Activated CD4-positive, alpha-beta T cell treated with anti-CD3 and anti-CD28 coated beads, Interleukin-2, amount 10 ng/mL, durations not matched to agents 24 days and 14 days (primary cell): ENCODE data around the gene ADRB2. TPM values are rescaled to one million over a fixed set of nuclear protein-coding genes. Genes with fewer than 3 reads are reported as not detected.
"Not testable (repeated sequence)": the region's sequence is repeated elsewhere in the genome, so short reads cannot be mapped to it uniquely, and the experiment has no call there.

Experiments
- DNase-seq: peaks from one replicate; pipeline ENCODE4 v3.0.0; 2022
- H3K27ac Mint-ChIP-seq: one replicate; pipeline ENCODE4 v1.8.0; 2022; ENCODE audit warnings: mild to moderate bottlenecking, mixed read lengths
- H3K27me3 Mint-ChIP-seq: one replicate; pipeline ENCODE4 v1.8.0; 2022; ENCODE audit warnings: mixed read lengths
- H3K36me3 Mint-ChIP-seq: one replicate; pipeline ENCODE4 v1.8.0; 2022; ENCODE audit warnings: low read depth, mild to moderate bottlenecking, mixed read lengths
- H3K4me1 Mint-ChIP-seq: one replicate; pipeline ENCODE4 v1.8.0; 2021; ENCODE audit warnings: mixed read lengths
- H3K4me3 Mint-ChIP-seq: one replicate; pipeline ENCODE4 v1.8.0; 2022; ENCODE audit warnings: mild to moderate bottlenecking, moderate library complexity, mixed read lengths
- H3K9me3 Mint-ChIP-seq: one replicate; pipeline ENCODE4 v1.8.0; 2021; ENCODE audit warnings: mixed read lengths
- intact Hi-C: fragments of 100-400 bp; cut with micrococcal nuclease; formaldehyde crosslinking; loops from one replicate; pipeline ENCODE4 v1.15.1; 2023
- total RNA-seq: library from RNA; stranded (reverse); gene quantifications from 2 replicates; pipeline ENCODE4 v1.2.3, GENCODE V29; 2022

The ADRB2 gene
- total RNA-seq, 1 donor from 2014 or later: 0.37 TPM

DNA sequence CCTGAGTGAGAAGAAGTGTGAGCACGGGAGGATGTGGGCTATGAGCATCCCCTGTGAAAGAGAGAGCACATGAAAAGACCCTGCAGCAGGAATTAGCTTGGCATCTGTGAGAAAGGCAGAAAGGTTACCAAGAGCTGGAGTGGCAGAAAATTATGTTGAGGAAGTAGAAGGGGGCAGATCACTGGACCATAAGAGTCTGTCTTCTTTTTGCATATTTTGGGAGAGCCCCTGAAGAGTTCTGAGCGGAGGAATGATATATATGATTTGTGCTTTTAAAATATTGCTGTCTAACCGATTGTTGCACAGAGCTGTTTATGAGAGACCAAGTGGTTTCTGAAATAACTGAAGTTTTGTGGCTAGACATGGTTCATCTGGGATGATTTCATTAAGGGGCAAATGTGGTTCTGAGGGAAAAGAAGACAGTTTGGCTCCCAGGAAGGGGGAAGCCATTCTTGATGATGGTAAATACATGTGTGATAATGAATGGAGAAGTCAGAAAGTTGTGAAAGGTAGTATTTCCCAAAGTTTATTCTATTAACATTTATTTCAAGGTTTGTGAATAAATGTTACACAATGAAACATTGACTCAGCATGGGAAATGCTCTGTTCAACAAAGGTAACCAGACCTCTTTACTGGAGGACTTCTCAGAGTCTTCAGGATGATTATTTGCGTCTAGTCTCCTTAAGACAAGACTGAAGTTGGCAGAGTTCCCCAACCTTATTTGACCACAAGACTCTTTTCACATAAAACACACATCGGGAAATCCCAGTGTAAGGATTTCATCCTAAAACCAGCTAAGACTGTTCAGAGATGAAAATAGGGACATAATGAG is 31.5 kb upstream of the ADRB2 start:
- peaks cover under 1% of the 10 kb centered on the region for H3K9me3 Mint-ChIP-seq
- intact Hi-C loops: loop anchor here (5.0 kb wide), 1 partner anchor 173 kb away; no protein-coding TSS in a partner anchor

DNA sequence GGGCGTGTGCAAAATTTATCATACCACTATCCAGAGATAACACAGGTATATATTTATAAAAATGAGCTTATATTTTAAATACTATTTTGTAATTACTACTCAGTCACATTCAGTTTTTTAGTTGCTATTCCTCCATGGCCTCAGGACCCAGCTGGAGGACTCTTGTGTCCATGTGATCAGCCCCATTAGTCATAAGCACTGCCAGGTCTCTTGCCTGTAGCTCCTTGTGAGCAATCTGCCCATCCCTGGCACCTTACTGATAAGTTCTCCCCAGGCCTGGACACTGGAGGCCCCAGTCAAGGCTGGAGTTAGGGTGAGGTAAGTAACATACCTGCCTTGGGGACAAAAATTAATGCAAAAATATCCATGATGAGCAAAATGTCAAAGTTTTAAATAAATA is 29.5 kb upstream of the ADRB2 start:
- Mint-ChIP-seq H3K4me3 (no peak overlapping the region), H3K36me3 (no peaks in the 10 kb centered on the region), H3K4me1 (peaks cover 20% of the 10 kb centered on the region), H3K27ac (no peak overlapping the region), H3K27me3 (peaks cover 17% of the 10 kb centered on the region), H3K9me3 (peaks cover 11% of the 10 kb centered on the region)
- intact Hi-C loops: no loop called here
- no peak for DNase-seq

More for the DNA sequence above, 31.5 kb upstream of the ADRB2 start:
- peaks cover 27% of the 10 kb centered on the region for H3K4me1 Mint-ChIP-seq
- no peaks in the 10 kb centered on the region for H3K36me3 Mint-ChIP-seq
- H3K4me3 Mint-ChIP-seq: no peak overlapping the region
- DNase-seq: no peak
- no peak overlapping the region for H3K27ac Mint-ChIP-seq
- peaks cover 12% of the 10 kb centered on the region for H3K27me3 Mint-ChIP-seq

DNA sequence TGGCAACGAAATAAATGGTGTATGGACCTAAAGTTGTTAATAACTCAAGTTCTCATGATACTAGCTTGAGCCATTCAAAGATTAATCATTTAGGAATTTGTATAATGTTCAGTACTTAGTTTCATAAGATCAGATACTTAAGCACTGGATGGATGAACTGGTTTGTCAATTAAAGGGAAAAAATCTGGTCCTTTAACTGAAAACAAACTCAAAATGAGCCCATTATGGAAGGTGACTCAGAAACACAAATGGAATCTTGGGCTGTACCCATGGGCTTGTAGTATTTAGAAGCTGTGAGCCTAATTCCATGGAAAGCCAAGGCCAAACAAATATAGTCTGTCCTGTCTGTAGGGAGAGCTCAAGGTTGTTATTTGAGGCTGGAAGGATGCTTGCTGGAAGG is 27.6 kb upstream of the ADRB2 start:
- no peak for DNase-seq
- Mint-ChIP-seq H3K27ac (no peak overlapping the region), H3K27me3 (peaks cover 21% of the 10 kb centered on the region), H3K4me3 (no peak overlapping the region), H3K9me3 (peaks cover 20% of the 10 kb centered on the region), H3K36me3 (no peaks in the 10 kb centered on the region), H3K4me1 (peaks cover 18% of the 10 kb centered on the region)
- intact Hi-C loops: no loop called here

DNA sequence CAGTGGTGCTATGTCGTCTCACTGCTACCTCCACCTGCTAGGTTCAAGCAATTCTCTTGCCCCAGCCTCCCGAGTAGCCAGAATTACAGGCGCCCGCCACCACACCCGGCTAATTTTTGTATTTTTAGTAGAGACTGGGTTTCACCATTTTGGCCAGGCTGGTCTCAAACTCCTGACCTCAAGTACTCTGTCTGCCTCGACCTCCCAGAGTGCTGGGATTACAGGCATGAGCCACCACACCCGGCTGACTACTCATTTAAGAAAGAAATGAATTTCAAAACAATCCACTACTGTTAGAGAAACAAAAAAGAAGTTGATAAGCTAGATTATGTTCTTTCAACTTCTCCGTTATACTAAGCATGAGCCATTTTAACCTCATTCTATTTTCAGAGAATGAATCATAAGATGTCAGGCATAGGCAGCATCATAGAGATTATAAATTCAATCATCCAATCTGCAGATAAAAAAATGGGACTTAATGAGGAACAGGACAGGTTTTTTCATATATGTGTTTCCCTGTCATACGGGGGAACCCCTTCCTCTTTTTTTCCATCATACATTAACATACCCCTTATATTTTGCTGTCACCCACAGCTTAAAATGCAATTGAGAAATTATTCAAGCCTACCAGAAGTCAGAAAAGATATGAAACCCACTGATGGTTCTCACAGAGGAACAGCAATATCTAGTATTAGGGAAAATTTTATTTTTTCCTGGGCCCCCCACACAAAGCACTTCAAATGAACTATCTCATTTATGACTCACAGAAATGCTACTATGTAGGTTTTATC is 26.5 kb upstream of the ADRB2 start:
- intact Hi-C loops: loop anchor here (1.0 to 10.0 kb wide), 3 partner anchors 9 to 555 kb away; partner anchors contain the start of gene PCYOX1L
- no peaks in the 10 kb centered on the region for H3K36me3 Mint-ChIP-seq
- H3K9me3 Mint-ChIP-seq: peaks cover 20% of the 10 kb centered on the region
- no peak overlapping the region for H3K4me3 Mint-ChIP-seq
- peaks cover 15% of the 10 kb centered on the region for H3K27me3 Mint-ChIP-seq
- no peak for DNase-seq
- H3K27ac Mint-ChIP-seq: peak overlapping the region; percentile 75
- peaks cover 20% of the 10 kb centered on the region for H3K4me1 Mint-ChIP-seq

DNA sequence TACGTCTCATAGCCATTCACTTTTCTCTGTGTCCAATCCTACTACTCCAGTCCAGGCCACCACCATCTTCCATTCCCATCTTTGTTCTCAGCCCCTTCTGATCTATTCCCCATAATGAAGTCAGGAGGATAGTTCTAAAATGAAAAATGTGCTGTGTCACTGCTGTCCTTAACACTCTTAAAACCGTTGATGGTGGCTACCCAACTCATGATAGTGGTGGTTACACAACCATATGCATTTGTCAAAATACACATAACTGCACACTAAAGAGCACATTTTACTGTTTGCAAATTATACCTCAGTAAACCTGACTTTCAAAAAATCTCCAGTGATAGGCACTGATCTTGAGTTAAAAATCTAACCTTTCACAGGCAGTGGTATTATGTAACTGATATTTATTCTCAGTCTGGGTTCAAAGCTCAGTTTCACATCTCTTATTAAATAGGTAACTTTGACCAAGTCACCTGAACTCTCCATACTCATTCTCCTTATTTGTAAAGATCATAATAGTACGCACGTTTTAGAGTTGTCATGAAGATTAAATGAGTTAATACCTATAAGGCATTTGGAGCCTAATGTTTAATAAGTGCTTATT is 24.6 kb upstream of the ADRB2 start:
- DNase-seq: no peak
- Mint-ChIP-seq H3K9me3 (peaks cover 20% of the 10 kb centered on the region), H3K36me3 (no peaks in the 10 kb centered on the region), H3K4me3 (no peak overlapping the region), H3K27me3 (peaks cover 11% of the 10 kb centered on the region), H3K4me1 (peaks cover 35% of the 10 kb centered on the region), H3K27ac (no peak overlapping the region)
- intact Hi-C loops: loop anchor here (10.0 kb wide), 1 partner anchor 553 kb away; the partner anchor contains the start of gene PCYOX1L

DNA sequence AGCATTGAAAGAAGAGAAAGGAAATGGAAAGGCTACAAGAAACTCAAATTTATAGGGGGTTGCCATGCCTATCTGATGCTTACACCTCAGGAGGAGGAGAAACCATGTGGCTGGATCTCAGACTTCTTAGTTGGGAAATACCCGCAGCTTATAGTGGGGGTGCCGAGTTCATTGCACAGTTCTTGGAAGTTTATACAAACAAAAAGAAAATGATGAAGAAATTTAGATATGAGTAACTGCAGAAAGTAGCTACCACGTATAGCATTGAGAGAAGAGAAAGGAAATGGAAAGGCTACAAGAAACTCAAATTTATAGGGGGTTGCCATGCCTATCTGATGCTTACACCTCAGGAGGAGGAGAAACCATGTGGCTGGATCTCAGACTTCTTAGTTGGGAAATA is 23.0 kb upstream of the ADRB2 start:
- intact Hi-C loops: loop anchor here (10.0 kb wide), 1 partner anchor 551 kb away; the partner anchor contains the start of gene PCYOX1L
- H3K27ac Mint-ChIP-seq: peak overlapping the region; percentile 76
- peaks cover 40% of the 10 kb centered on the region for H3K4me1 Mint-ChIP-seq
- peaks cover 11% of the 10 kb centered on the region for H3K27me3 Mint-ChIP-seq
- not testable (repeated sequence) for DNase-seq, H3K4me3 Mint-ChIP-seq, H3K36me3 Mint-ChIP-seq
- H3K9me3 Mint-ChIP-seq: peaks cover 20% of the 10 kb centered on the region

DNA sequence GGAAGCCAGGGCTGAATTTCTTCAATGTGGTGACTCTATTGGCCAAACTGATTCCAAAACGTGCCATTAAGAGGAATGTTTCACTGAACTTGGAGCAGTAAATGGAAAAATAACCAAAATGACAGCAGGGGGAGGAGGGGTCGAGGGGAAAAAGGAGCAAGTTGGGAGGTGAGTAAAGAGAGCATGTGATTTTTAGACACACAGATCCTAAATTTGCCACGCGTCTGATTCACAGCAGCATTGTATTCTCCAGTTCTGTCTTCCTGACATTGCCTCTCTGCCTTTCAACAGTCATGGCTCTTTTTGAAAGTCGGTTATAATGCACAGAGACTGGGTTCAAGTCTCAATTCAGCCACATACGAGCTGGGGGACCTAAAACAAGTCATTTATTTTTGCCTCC is 22.0 kb upstream of the ADRB2 start:
- Mint-ChIP-seq H3K9me3 (peaks cover 20% of the 10 kb centered on the region), H3K36me3 (no peaks in the 10 kb centered on the region), H3K4me1 (peaks cover 48% of the 10 kb centered on the region), H3K4me3 (no peak overlapping the region), H3K27ac (peak overlapping the region; percentile 76), H3K27me3 (peaks cover 11% of the 10 kb centered on the region)
- intact Hi-C loops: loop anchor here (10.0 kb wide), 1 partner anchor 550 kb away; the partner anchor contains the start of gene PCYOX1L
- DNase-seq: no peak

DNA sequence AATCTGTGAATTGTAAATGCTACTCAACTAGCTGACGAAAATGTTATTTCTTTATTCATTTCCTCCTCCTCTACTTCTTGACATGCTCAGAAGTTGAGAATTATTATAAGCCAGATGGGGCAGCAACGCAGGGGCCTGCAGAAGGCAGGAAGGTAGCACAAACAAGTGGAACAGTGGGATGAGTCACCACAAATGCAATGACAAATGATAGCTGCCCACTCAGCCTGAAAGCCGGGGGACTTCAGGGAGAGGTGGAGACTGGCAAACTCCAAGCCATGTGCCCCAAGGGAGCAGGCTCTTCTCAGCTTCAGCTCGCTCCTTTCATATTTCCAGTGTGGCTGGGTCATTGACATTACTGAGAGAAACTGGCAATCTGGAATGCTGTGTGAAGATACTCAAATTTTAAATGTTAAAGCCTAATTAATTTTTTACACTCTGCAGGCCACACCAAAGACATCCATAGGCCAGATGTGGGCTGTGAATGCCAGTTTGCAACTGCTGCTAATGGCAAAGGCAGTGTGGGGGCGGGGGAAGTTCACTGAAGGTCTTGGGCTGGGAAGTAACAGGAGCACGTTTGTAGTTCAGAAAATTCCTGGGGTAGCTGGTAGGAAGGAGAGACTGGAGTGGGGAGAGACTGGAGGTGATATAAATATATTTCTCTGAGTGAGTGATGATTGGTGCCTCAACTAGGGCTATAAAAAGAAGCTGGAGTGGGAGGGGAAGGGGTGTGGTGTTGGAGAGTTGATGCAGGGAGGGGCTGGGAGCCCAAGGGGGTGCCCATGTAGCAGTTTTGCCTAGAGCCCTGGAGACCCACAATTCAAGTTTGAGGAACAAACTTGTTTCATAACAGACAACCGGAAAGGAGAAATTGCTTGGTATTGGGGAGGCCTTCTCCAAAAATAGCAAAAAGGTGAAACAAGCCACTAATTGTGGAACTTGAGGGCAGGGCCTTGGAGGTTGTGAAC is 20.8 kb upstream of the ADRB2 start:
- no peaks in the 10 kb centered on the region for H3K36me3 Mint-ChIP-seq
- H3K4me3 Mint-ChIP-seq: peak overlapping the region; percentile 60
- DNase-seq: no peak
- intact Hi-C loops: loop anchor here (5.0 to 10.0 kb wide), 4 partner anchors 183 to 618 kb away; partner anchors contain the start of gene PCYOX1L
- H3K27me3 Mint-ChIP-seq: peaks cover 11% of the 10 kb centered on the region
- H3K27ac Mint-ChIP-seq: peak overlapping the region; percentile 88
- peaks cover 14% of the 10 kb centered on the region for H3K9me3 Mint-ChIP-seq
- H3K4me1 Mint-ChIP-seq: peaks cover 47% of the 10 kb centered on the region

DNA sequence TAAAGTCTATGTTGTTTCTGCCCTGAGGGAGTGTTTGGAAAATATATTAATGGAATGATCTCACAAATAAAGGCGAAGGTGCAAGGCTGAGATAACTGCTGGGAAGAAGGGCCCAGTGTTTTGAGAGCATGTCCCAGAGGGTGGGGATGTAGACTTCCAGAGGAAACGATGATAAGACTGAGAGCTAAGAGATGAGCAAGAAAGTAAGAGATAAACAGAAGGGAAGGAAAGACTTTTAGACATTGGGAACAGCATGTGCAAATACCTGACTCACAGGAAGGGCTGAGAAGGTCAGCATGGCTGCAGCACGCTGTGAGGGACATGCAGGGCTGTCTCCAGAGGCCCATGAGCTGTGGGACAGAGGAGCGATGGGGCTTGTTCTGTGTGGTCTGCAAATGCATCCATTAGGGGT is 19.9 kb upstream of the ADRB2 start:
- H3K27me3 Mint-ChIP-seq: peaks cover 7% of the 10 kb centered on the region
- no peak for DNase-seq
- no peak overlapping the region for H3K4me3 Mint-ChIP-seq
- no peaks in the 10 kb centered on the region for H3K36me3 Mint-ChIP-seq
- peak overlapping the region; percentile 30 for H3K27ac Mint-ChIP-seq
- intact Hi-C loops: loop anchor here (5.0 to 10.0 kb wide), 4 partner anchors 184 to 619 kb away; partner anchors contain the start of gene PCYOX1L
- H3K9me3 Mint-ChIP-seq: peaks cover 8% of the 10 kb centered on the region
- H3K4me1 Mint-ChIP-seq: peaks cover 47% of the 10 kb centered on the region

DNA sequence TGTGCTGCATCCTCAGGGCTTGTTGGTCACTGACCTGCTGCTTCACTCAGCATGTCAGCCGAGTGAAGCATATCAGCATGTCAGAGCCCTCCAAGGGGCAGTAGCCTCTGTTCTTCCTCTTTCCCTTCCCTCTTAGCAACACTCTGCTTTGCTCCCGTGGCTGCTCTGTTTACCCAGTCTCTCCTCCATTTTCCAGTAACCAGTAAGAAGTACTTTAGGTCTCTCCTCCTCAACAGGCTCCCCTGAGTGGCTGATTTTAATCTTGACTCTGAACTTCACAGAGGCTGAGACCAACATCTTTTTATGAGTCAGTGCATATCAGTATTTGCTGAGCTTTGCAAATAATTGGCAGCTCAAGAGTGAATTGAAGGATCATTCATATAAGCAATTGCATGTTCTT is 18.6 kb upstream of the ADRB2 start:
- intact Hi-C loops: loop anchor here (5.0 to 10.0 kb wide), 4 partner anchors 186 to 621 kb away; partner anchors contain the start of gene PCYOX1L
- H3K27ac Mint-ChIP-seq: peak overlapping the region; percentile 64
- no peak for DNase-seq
- H3K4me3 Mint-ChIP-seq: no peak overlapping the region
- H3K9me3 Mint-ChIP-seq: peaks cover 1% of the 10 kb centered on the region
- no peaks in the 10 kb centered on the region for H3K36me3 Mint-ChIP-seq
- H3K4me1 Mint-ChIP-seq: peaks cover 47% of the 10 kb centered on the region
- H3K27me3 Mint-ChIP-seq: peaks cover 1% of the 10 kb centered on the region

DNA sequence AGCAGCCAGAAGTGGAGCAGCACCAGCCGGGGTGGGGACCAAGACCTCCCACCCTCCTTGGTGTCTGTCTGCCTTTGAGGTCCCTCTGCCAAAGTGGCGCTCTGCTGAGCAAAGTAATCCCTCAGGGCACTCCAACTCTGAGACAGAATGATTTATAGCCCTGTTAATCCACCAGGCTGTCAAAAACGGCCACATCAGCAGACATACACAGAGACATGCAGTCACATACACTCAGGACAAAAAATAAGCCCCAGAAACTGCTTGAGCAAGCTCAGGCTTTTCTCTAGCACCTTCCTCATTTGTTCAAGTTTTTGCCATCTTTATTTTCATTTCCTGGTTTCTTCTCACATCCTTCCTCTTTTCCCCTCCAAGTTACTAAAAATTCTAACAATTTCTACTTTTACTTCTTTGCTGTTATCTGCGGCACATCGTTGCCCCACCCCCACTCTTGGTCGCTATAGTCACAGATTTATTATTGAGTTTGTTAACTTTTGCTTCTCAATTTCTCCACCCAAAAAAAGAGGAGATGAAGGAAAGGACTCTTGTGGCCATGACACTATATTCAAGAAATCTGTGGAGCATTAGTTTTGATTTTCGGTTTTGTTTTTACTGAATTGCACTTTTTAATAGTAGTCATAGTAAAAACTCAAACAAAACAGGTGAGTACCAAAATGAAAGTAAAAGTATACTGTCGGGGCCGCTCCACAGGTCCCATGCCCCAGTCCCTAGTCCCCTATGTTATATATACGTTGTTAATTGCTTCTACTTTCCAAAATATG is 17.4 kb upstream of the ADRB2 start:
- Mint-ChIP-seq H3K9me3 (no peaks in the 10 kb centered on the region), H3K27me3 (no peaks in the 10 kb centered on the region), H3K4me1 (peaks cover 38% of the 10 kb centered on the region), H3K36me3 (no peaks in the 10 kb centered on the region), H3K4me3 (peak overlapping the region; percentile 82), H3K27ac (peak overlapping the region; percentile 80)
- peak; percentile 84 for DNase-seq
- intact Hi-C loops: loop anchor here (1.0 to 10.0 kb wide), 7 partner anchors 9 to 622 kb away; partner anchors contain the start of genes ADRB2 and PCYOX1L
